ENCODE measurements around the gene FOXM1. TPM values are rescaled to one million over a fixed set of nuclear protein-coding genes. Genes with fewer than 3 reads are reported as not detected.
"Not testable (repeated sequence)": the region's sequence is repeated elsewhere in the genome, so short reads cannot be mapped to it uniquely, and the experiment has no call there.

Gene FOXM1
- total RNA-seq, 2 experiments from 2014 or later, result 73.9 to 86.9 TPM

- DNase-seq; ATAC-seq (ENCODE audit: low read depth); H3K27me3 Mint-ChIP-seq; POLR2A ChIA-PET; H3K4me3 Mint-ChIP-seq; H3K27ac Mint-ChIP-seq; H3K4me1 Mint-ChIP-seq; H3K9me3 Mint-ChIP-seq: not testable (repeated sequence)
- H3K36me3 Mint-ChIP-seq, result peaks cover 31% of the 10 kb centered on the region
Observed at GRCh38 chr12:2868986-2869632, 7.9 kb downstream of the FOXM1 start.

GRCh38 chr12:2864198-2864597 is 12.8 kb downstream of the FOXM1 start:
- no peak for ATAC-seq (ENCODE audit: low read depth)
- no peaks in the 10 kb centered on the region for H3K4me1 Mint-ChIP-seq
- H3K9me3 Mint-ChIP-seq, result no peaks in the 10 kb centered on the region
- no peak overlapping the region for H3K27ac Mint-ChIP-seq
- H3K27me3 Mint-ChIP-seq, result no peaks in the 10 kb centered on the region
- peaks cover 48% of the 10 kb centered on the region for H3K36me3 Mint-ChIP-seq
- H3K4me3 Mint-ChIP-seq, result no peak overlapping the region
- no peak for DNase-seq
- POLR2A ChIA-PET, result interaction anchor here (0.7 to 1.5 kb wide), 2 partner anchors 11 to 12 kb away, joined by 3 to 5 read pairs; partner anchors contain the start of gene FOXM1

GRCh38 chr12:2863402-2863801 is 13.6 kb downstream of the FOXM1 start:
- H3K27ac Mint-ChIP-seq; H3K4me3 Mint-ChIP-seq; DNase-seq; ATAC-seq (ENCODE audit: low read depth); H3K27me3 Mint-ChIP-seq; H3K4me1 Mint-ChIP-seq; H3K9me3 Mint-ChIP-seq: not testable (repeated sequence)
- peaks cover 49% of the 10 kb centered on the region for H3K36me3 Mint-ChIP-seq
- POLR2A ChIA-PET, result interaction anchor here (1.2 to 1.5 kb wide), 3 partner anchors 11 to 14 kb away, joined by 3 to 8 read pairs (median 5); partner anchors contain the start of genes FOXM1 and RHNO1

- no peak overlapping the region for H3K27ac Mint-ChIP-seq
- H3K4me1 Mint-ChIP-seq, result no peaks in the 10 kb centered on the region
- no peaks in the 10 kb centered on the region for H3K27me3 Mint-ChIP-seq
- POLR2A ChIA-PET, result interaction anchor here (1.2 kb wide), 2 partner anchors 11 to 14 kb away, joined by 3 to 8 read pairs; partner anchors contain the start of genes FOXM1 and RHNO1
- ATAC-seq (ENCODE audit: low read depth) (no peak), DNase-seq (no peak)
- no peak overlapping the region for H3K4me3 Mint-ChIP-seq
- H3K36me3 Mint-ChIP-seq, result peaks cover 47% of the 10 kb centered on the region
- H3K9me3 Mint-ChIP-seq, result no peaks in the 10 kb centered on the region
Observed at GRCh38 chr12:2862876-2863275, 14.1 kb downstream of the FOXM1 start.

- Mint-ChIP-seq H3K36me3 (peaks cover 36% of the 10 kb centered on the region), H3K4me1 (peaks cover 2% of the 10 kb centered on the region), H3K27ac (no peak overlapping the region), H3K9me3 (no peaks in the 10 kb centered on the region), H3K27me3 (no peaks in the 10 kb centered on the region), H3K4me3 (no peak overlapping the region)
- ATAC-seq (ENCODE audit: low read depth), result no peak
- POLR2A ChIA-PET, result no interaction called here
- DNase-seq, result no peak
Observed at GRCh38 chr12:2860170-2860569, 16.8 kb downstream of the FOXM1 start.

- DNase-seq (no peak), ATAC-seq (ENCODE audit: low read depth) (no peak)
- Mint-ChIP-seq H3K36me3 (peaks cover 33% of the 10 kb centered on the region), H3K27me3 (no peaks in the 10 kb centered on the region), H3K4me3 (no peak overlapping the region), H3K27ac (no peak overlapping the region), H3K4me1 (peaks cover 2% of the 10 kb centered on the region), H3K9me3 (no peaks in the 10 kb centered on the region)
- POLR2A ChIA-PET, result interaction anchor here (1.9 kb wide), 1 partner anchor 18 kb away, joined by 5 read pairs; the partner anchor contains the start of genes FOXM1 and RHNO1
Observed at GRCh38 chr12:2858944-2859421, 18.0 kb downstream of the FOXM1 start.

GRCh38 chr12:2858334-2858733 is 18.6 kb downstream of the FOXM1 start:
- DNase-seq (no peak), ATAC-seq (ENCODE audit: low read depth) (no peak)
- Mint-ChIP-seq H3K4me1 (peaks cover 2% of the 10 kb centered on the region), H3K27ac (no peak overlapping the region), H3K4me3 (no peak overlapping the region), H3K36me3 (peaks cover 31% of the 10 kb centered on the region), H3K9me3 (no peaks in the 10 kb centered on the region), H3K27me3 (no peaks in the 10 kb centered on the region)
- POLR2A ChIA-PET, result interaction anchor here (1.9 kb wide), 1 partner anchor 18 kb away, joined by 5 read pairs; the partner anchor contains the start of genes FOXM1 and RHNO1

- H3K36me3 Mint-ChIP-seq, result peaks cover 25% of the 10 kb centered on the region
- H3K9me3 Mint-ChIP-seq, result no peaks in the 10 kb centered on the region
- no peak overlapping the region for H3K4me3 Mint-ChIP-seq
- no peak for DNase-seq
- ATAC-seq (ENCODE audit: low read depth), result no peak
- H3K27me3 Mint-ChIP-seq, result no peaks in the 10 kb centered on the region
- no peak overlapping the region for H3K27ac Mint-ChIP-seq
- H3K4me1 Mint-ChIP-seq, result peaks cover 2% of the 10 kb centered on the region
- POLR2A ChIA-PET, result interaction anchor here (0.6 kb wide), 1 partner anchor 18 kb away, joined by 4 read pairs; no protein-coding TSS in a partner anchor
Observed at GRCh38 chr12:2857576-2857975, 19.4 kb downstream of the FOXM1 start.

- Mint-ChIP-seq H3K4me3 (no peak within 1 kb of the TSS), H3K36me3 (peaks cover 22% of the 10 kb centered on the region), H3K27me3 (no peaks in the 10 kb centered on the region), H3K4me1 (peaks cover 2% of the 10 kb centered on the region), H3K27ac (peak within 1 kb of the TSS; percentile 64), H3K9me3 (no peaks in the 10 kb centered on the region)
- ATAC-seq (ENCODE audit: low read depth), result no peak
- POLR2A ChIA-PET, result interaction anchor here (0.6 kb wide), 1 partner anchor 18 kb away, joined by 4 read pairs; no protein-coding TSS in a partner anchor
- no peak for DNase-seq
Observed at GRCh38 chr12:2857021-2857431, 19.9 kb downstream of the FOXM1 start, which contains the start of gene TEX52. TSS of gene TEX52 (minus strand) at chr12:2857039. CDS start at chr12:2857026, 13 bp downstream.

GRCh38 chr12:2856051-2856450 is 20.9 kb downstream of the FOXM1 start:
- no peaks in the 10 kb centered on the region for H3K27me3 Mint-ChIP-seq
- H3K4me1 Mint-ChIP-seq, result peaks cover 2% of the 10 kb centered on the region
- peak overlapping the region; percentile 63 for H3K27ac Mint-ChIP-seq
- no peak overlapping the region for H3K4me3 Mint-ChIP-seq
- DNase-seq (no peak), ATAC-seq (ENCODE audit: low read depth) (no peak)
- POLR2A ChIA-PET, result no interaction called here
- H3K9me3 Mint-ChIP-seq, result no peaks in the 10 kb centered on the region
- peaks cover 16% of the 10 kb centered on the region for H3K36me3 Mint-ChIP-seq

- no peak overlapping the region for H3K27ac Mint-ChIP-seq
- no peak for ATAC-seq (ENCODE audit: low read depth)
- peaks cover 15% of the 10 kb centered on the region for H3K36me3 Mint-ChIP-seq
Observed at GRCh38 chr12:2855546-2855945, 21.4 kb downstream of the FOXM1 start.

GRCh38 chr12:2854669-2855453 is 22.1 kb downstream of the FOXM1 start:
- peaks cover 2% of the 10 kb centered on the region for H3K4me1 Mint-ChIP-seq
- H3K4me3 Mint-ChIP-seq, result no peak overlapping the region
- H3K27me3 Mint-ChIP-seq, result no peaks in the 10 kb centered on the region
- DNase-seq (no peak), ATAC-seq (ENCODE audit: low read depth) (no peak)
- H3K27ac Mint-ChIP-seq, result no peak overlapping the region
- peaks cover 9% of the 10 kb centered on the region for H3K36me3 Mint-ChIP-seq
- H3K9me3 Mint-ChIP-seq, result no peaks in the 10 kb centered on the region
- POLR2A ChIA-PET, result interaction anchor here (0.5 to 1.1 kb wide), 2 partner anchors 25 to 28 kb away, joined by 3 read pairs; no protein-coding TSS in a partner anchor

More at GRCh38 chr12:2855546-2855945, 21.4 kb downstream of the FOXM1 start:
- peaks cover 2% of the 10 kb centered on the region for H3K4me1 Mint-ChIP-seq
- no peak overlapping the region for H3K4me3 Mint-ChIP-seq
- H3K27me3 Mint-ChIP-seq, result no peaks in the 10 kb centered on the region
- no peak for DNase-seq
- POLR2A ChIA-PET, result no interaction called here
- no peaks in the 10 kb centered on the region for H3K9me3 Mint-ChIP-seq

- H3K4me3 Mint-ChIP-seq, result no peak overlapping the region
- H3K27ac Mint-ChIP-seq, result no peak overlapping the region
- H3K4me1 Mint-ChIP-seq, result peaks cover 2% of the 10 kb centered on the region
- H3K27me3 Mint-ChIP-seq, result no peaks in the 10 kb centered on the region
- H3K9me3 Mint-ChIP-seq, result no peaks in the 10 kb centered on the region
- peaks cover 2% of the 10 kb centered on the region for H3K36me3 Mint-ChIP-seq
- ATAC-seq (ENCODE audit: low read depth), result peak; percentile 51
- peak; percentile 62 for DNase-seq
- POLR2A ChIA-PET, result no interaction called here
Observed at GRCh38 chr12:2853626-2854025, 23.3 kb downstream of the FOXM1 start.

All from activated naive CD8-positive, alpha-beta T cell treated with anti-CD3 and anti-CD28 coated beads, Interleukin-2, amount 10 ng/mL, durations not matched to agents 7 days and 5 days (primary cell).